NK-92 treated with Interleukin-12 subunit alpha and Interleukin-12 subunit beta, amount 100 ng/mL, for 24 hours (cell line): ENCODE results near the gene BHLHA9.

Experiments
- DNase-seq: peaks from one replicate; lab custom pipeline; 2025; lab: John Stamatoyannopoulos, UW

The BHLHA9 gene

DNA sequence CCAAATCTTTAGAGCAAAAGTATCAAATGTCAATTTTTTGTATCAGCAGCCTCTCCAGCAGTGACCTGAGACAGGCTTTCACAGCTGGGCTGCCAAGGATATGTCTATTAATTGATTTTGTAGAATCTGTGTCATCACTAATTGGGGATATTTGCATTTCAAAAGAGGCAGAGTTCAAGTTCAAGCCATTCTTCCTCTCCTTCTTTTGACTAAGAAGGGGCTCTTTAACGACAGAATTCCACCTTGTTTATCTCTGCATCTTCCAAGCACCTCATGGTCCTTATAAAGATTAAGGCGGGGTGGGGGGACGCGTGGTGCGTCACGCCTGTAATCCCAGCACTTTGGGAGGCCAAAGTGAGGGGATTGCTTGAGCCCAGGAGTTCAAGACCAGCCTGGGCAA lies 15.2 kb upstream of the BHLHA9 start:
- DNase-seq = no peak

DNA sequence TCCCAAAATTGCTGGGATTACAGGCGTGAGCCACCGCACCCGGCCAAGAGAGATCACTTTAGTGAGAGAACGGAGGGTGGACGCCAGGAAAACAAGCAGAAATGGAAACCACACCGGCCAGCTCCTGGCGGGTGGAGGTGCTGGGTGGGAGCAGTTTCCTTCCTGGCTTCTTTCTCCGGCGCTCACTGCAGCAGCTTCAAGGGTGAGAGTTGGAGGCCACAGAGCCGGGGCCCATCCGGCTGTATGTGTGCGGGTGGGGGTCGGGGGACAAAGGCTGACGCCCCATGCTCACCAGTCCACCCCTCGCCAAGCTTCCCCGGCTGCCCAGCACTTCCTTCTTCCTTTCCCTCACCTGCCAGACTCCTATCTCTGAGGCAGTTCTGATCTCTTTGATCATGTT lies 13.5 kb upstream of the BHLHA9 start:
- no peak for DNase-seq

DNA sequence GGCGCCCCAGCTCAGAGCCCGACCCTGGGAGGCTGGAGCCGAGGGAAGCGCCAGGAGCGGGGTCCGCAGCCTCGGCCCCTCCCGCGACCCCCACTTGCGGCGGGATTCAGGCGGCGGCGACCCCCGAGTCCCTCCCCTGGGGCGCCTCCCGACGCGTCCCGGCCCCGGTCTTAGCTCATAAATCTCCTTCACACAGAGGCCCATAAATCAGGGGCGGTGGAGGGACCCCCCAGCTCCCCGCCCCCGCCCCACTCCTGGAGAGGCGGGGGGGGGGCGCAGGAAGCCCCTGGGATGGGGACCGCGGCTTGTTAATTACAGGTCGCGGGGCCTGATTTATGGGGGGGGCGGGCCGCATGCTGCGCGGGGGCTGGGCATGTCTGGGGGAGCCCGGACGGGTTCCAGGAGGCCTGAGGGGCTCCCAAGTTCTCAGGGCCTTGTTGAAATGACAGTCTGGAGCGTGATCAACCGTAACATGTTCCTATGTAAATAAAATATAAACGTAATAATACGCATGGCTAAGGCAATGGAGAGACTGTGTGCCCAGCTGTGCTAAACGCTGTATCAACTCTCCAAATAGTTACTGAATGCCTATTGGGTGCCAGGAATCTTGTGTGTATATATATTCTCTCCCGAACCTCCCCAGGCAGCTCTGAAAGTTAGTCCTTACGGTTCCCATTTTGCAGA lies 10.0 kb upstream of the BHLHA9 start:
- DNase-seq = no peak

DNA sequence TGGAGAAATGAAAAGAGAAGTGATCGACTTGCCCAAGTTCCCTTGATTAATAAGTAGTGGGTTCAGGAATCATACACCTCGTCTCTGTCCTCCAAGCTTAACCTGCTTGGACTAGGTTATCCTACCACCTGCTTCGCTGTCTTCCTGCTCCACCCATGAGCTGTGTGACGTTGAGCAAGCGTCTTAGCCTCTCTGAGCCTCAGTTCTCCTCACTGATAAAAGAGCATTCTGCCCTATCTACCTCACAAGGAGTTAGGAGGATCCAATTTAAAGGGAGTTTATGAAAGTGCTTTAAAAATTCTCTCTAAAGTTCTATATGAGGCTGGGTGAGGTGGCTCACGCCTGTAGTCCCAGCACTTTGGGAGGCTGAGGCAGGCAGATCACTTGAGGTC lies 9.5 kb upstream of the BHLHA9 start:
- DNase-seq = no peak

DNA sequence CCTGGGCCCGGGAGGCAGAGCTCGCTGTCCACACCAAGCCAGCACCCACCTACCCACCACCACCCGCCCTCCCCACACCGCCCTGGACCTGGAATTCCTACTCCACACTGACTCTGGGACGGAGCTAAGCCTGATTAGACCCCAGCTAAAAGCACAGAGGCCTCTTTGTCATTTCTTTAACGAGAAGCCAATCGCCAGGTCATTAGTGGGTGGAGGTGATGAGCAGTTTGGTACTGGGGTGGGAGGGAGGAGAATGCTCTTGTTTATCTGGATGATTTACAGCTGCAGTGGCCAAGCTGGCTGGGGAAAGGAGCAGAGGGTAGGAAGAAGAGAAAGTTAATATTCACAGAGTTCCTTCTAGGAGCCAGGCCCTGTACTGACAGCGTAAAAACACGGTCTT lies 6.0 kb upstream of the BHLHA9 start:
- no peak for DNase-seq

DNA sequence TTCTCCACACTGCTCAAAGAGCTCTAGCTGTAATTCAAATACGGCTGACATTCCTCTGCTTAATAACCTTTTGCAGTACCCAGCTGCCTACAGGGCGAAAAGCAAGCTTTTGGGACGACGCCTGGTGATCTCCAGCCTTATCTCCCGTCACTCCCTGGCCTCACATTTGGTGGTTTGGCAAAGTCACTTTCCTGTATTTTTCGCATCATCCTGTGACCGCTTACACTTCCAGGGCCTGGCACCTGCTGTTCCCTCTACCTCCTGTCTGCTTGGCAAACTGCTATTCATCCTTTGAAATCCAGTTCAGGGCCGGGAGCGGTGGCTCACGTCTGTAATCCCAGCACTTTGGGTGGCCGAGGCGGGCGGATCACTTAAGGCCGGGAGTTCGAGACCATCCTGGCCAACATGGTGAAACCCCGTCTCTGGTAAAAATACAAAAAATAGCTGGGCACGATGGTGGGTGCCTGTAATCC lies 2.7 kb upstream of the BHLHA9 start:
- DNase-seq = no peak

DNA sequence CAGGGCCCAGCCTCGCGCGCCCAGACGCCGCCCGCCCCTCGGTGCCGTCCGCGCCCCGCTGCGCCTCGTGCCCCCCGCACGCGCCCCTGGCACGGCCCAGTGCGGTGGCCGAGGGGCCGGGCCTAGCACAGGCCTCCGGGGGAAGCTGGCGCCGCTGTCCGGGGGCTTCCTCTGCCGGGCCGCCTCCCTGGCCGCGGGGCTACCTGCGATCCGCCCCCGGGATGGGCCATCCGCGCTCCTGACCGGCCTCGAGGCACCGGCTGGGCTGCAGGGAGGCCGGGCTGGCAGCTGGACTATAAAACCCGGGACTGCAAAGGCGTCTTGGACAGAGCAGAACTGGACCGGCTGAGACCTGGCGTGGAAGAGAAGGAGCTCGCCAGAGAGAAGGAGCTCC lies 783 bp downstream of the BHLHA9 start:
- no peak for DNase-seq

DNA sequence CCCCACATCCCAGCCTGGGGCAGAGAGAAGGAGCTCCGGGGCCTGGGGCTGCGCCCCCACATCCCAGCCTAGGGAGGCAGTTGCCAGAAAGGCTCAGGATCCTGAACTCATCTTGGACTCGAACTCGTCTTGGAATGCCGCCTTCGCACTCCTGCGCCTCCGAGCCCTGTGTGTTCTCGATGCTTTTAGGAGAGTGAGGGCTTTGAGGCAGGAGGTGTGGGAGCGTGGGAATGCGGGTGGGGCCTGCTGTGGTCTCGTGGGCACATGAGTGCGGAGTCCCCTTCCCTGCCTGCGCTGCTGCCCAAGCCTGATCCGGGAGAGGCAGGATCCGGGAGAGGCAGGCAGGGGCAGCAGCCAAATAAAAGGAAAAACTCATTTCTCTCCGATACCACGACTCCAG lies 1.2 kb downstream of the BHLHA9 start:
- DNase-seq = no peak

DNA sequence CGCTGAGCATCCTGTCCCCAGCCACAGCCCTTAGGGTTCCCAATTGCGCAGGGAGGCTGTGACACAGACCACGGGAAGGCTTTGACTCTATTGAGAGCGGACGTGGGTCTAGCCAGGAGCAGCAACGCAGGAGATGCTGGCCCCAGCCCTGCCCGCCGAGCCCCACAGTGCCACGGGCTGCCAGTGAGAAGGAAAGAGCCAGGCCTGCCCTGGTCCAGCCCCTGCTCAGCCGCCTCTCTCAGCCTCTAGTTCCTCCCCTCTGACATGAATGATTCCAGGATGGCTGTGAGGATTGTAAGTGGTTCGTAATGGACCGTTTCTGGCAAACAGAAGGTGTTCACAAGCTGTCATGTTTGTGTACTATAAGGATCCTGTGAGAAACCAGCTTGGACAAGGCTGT lies 2.5 kb downstream of the BHLHA9 start:
- DNase-seq = no peak

DNA sequence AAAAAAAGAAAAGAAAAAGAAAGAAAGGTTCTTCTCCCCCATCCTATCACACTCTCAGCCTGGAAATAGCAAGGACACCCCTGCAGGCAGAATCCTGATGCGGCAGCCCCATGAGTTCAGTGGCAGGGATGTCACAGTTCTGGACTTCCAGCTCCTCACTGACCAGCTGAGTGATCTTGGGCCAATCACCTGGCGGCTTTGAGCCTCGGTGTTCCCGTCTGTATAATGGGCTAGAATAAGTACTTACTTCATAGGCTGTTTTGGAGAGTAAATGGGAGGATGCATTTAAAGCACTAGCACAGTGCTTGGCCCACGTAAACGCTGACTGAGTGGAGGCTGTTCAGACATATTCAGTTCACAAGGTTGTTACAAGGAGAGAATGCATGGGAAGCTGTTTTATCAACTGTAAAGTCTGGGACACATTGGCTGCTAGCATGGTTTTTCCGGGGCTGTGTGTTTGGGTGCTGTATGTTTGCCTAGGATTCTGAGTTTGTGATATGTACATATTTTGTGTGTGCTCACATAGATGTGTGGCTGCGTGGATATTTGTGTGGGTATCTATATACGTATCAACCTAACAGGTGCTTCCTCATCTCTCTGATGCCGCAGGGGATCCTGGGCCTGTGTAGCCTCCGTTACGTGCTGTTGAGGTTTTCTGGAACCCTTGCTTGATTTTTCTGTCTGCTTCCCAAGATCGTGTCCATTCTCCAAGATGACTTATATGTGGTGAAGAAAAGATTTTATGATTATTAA lies 3.4 kb downstream of the BHLHA9 start:
- DNase-seq = no peak

DNA sequence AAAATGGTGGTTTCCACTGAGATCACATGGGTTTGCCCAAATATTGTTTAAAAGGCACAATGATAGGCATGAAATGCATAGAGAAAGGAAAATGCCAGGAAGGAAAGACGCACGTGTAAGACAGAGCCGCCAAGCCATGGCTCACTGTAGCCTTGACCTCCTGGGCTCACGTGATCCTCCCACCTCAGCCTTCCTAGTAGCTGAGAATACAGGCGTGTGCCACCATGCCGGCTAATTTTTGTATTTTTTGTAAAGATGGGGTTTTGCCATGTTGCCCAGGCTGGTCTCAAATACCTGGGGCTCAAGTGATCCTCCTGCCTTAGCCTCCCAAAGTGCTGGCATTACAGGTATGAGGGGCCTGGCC lies 4.0 kb downstream of the BHLHA9 start:
- no peak for DNase-seq

DNA sequence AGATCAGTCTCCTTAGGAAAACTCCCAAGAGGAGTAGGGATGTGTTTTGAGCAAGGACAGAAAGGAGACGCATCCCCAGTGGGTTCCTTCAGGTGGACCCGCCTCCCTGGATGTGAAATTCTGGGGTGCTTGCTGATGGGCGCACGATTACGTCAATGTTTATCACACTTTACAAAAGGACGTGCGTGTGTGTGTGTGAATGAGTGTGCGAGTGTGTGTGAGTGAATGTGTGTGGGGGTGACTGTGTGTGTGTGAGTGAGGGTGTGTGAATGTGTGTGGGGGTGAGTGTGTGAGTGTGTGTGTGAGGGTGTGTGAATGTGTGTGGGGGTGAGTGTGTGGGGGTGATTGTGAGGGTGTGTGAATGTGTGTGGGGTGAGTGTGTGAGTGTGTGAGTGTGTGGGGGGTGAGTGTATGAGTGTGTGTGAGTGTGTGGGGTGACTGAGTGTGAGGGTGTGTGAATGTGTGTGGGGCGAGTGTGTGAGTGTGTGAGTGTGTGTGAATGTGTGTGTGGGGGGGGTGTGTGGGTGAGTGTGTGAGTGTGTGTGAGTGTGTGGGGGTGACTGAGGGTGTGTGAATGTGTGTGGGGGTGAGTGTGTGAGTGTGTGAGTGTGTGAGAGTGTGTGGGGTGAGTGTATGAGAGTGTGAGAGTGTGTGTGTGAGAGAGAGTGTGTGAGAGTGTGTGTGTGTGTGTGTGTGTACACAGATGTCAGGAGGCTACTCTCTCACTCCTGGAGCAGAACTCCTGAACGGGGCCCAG lies 5.1 kb downstream of the BHLHA9 start:
- no peak for DNase-seq

DNA sequence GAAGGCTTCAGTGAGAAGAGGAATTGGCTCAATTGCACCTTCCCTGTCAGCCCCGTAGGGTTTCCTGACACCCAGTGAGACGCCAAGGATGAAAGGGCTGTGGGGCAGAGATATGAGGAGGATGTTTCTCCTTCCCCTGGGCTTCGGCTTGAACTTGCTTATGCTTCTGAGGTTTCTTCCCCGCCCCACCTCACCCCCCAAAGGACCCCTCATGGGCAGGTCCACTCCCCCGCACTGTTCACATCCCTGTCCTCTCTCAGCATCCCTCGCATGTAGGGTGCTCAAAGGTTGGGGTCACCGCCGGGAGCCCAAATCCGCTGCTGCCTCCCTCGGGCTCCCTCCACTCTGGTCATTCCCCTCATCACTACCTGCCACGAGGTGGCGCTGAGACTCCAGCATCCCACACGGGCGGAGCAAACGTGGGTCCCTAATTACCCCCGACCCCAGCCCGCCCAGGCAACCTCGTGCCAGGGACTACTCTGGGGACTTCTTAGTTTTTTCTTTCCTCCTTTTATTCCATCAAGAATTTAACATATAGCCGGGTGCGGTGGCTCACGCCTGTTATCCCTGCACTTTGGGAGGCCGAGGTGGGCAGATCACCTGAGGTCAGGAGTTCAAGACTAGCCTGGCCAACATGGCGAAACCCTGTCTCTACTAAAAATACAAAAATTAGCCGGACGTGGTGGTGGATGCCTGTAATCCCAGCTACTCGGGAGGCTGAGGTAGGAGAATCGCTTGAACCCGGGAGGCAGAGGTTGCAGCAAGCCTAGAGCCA lies 5.9 kb downstream of the BHLHA9 start:
- peak; percentile 31 for DNase-seq

DNA sequence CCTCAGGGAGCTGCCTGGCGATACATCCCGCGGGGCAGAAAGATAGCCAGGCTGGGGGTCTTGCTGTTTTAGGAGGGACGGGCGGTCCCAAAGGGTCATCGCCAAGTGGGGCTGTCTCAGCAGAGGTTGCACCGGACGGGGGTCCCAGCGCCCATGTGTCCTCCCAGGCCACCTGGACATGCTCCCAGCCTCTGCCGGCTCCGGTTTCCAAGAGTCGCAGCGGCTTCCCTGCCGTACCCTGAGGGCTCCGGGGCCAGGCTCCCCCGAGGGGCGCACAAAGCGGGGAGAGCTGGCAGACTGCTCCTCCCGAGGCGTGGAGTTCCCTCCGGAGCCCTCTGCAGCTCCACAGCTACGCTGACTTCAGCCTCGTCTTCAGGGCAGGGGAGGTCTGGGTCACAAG lies 10.4 kb downstream of the BHLHA9 start:
- DNase-seq = no peak

DNA sequence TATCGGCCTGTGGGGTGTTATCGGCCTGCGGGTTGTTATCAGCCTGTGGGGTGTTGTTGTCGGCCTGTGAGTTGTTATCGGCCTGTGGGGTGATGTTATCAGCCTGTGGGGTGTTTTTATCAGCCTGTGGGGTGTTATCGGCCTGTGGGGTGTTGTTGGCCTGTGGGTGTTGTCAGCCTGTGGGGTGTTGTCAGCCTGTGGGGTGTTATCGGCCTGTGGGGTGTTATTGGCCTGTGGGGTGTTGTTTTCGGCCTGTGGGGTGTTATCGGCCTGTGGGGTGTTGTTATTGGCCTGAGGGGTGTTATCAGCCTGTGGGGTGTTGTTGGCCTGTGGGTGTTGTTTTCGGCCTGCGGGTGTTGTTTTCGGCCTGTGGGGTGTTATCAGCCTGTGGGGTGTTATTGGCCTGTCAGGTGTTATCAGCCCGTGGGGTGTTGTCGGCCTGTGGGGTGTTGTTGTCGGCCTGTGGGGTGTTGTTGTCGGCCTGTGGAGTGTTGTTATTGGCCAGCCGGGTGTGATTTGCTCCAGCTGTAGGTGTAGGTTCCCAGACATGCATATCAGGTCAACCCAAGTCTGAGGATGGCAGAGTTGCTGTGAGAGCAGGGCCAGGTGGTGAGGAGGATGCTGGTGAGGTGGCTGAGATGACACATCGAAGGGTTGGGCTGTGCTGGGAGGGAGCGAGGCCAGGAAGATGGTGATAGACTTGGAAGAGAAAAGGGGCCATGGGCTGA lies 16.3 kb downstream of the BHLHA9 start:
- DNase-seq = no peak

DNA sequence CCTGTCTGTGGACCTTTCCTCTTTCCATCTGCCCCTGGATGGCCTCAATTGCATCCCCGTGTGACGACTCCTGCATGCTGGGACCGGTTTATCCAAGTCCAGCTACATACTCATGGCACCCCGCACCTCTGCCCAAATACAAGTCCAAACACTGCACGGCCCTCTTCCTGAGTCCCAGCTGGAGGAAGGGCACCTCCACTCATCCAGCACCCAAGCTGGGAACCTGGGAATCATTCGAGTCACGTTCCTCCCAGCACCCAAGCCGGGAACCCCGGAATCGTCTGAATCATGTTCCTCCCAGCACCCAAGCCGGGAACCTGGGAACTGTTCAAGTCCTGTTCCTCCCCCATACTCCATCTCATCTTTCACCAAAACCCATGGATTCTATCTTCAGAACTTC lies 19.5 kb downstream of the BHLHA9 start:
- no peak for DNase-seq

DNA sequence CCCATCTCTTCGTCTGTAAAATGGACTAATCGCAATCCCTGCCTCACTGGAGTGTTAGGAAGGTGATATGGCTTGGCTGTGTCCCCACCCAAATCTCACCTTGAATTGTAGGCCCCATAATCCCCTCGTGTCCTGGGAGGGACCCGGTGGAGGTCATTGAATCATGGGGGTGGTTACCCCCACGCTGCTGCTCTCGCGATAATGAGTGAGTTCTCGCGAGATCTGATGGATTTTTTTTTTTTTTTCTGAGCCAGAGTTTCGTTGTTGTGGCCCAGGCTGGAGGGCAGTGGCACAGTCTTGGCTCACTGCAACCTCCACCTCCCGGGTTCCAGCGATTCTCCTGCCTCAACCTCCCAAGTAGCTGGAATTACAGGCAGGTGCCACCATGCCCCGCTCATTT lies 20.4 kb downstream of the BHLHA9 start:
- DNase-seq = no peak

DNA sequence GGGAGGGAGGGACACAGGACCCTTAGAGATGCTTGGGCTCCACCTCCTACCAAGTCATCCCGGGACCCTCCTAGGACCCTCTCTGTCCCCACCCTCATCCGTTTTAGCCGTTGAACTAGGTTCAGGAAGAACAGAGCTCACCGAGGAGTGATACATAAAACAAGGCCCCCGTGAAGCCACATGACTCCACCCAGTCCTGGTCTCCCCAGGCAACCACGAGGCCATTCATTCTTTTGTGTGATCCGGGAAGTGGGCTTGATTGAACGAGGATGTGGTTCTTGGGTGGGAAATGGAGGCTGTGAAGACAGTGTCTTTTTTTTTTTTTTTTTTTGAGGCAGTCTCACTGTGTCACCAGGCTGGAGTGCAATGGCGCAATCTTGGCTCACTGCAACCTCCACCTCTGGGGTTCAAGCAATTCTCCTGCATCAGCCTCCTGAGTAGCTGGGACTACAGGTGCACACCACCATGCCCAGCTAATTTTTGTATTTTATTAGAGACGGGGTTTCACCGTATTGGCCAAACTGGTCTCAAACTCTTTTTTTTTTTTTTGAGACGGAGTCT lies 24.0 kb downstream of the BHLHA9 start:
- peak; percentile 64 for DNase-seq

DNA sequence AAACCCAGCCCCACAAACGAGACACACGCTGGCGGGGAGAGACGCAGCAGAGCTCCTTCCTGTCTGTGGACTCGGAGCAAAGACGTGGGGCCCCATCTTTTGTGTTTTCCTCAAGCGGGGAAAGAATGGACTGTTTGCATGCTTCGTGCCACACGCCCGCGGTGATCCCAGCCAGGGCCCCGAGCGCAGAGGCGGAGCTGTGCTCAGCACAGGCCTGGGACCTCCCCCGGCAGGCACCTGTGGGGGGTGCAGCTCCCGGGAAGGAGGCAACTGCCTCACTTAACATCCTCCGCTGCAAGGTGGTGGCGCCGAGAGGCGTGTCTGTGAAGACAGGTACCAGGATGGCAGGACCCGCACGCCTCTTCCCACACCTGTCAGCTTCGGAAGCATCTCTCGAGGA lies 28.4 kb downstream of the BHLHA9 start:
- no peak for DNase-seq

DNA sequence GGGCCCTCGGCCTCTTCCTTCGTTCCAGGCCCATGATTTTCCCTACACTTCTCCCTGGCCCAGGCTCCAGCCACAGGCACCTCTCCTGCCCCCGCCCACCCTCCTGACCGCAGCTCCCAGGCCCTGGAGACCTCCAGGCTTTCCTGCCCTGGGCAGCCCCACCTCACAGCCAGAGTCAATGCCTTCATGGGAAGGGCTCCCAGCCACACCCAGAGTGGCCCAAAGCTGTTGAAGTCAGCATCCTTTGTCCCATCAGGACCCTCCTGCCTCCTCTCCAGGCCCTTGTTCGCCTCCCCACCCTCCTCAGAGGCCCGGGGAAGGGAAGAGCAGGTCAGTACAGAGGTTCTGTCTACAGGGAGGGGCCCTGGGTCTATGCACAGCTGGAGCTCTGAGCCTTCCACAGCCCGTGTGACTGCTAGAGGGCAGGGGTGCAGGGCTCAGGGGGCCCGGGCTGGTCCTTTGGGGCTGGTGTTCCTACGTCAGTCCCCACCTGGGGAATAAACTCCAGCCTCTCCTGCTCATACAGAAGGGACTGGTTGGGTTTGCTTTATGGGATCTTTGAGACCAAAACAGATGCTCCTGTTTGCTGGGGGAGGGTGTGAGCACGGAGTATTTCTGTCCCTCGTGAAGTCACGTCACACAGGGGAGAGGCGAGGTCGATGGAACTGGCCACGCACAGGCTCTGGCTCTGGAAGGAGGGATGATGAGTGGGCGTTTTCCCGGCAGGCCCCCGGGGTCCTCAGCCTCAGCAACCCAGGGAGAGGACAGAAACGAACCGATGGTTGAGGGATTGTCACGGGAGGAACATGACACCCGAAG lies 29.5 kb downstream of the BHLHA9 start:
- no peak for DNase-seq
